ENCODE measurements around the gene KAT2A.

KAT2A gene

GRCh38 chr17:42112552-42113176, 8.5 kb downstream of the KAT2A start, which contains the start of gene DHX58:
DHX58 (minus strand) TSS chr17:42112714; CDS start chr17:42111892, 822 bp downstream.
- DNase-seq, result no peak

- DNase-seq, result no peak
Observed at GRCh38 chr17:42111871-42112551, 9.2 kb downstream of the KAT2A start.

- no peak for DNase-seq
Observed at GRCh38 chr17:42111265-42111636, 9.9 kb downstream of the KAT2A start.

GRCh38 chr17:42110301-42111264, 10.6 kb downstream of the KAT2A start:
- no peak for DNase-seq

- DNase-seq, result no peak
Observed at GRCh38 chr17:42109086-42109485, 12.1 kb downstream of the KAT2A start.

- peak; percentile 87 for DNase-seq
Observed at GRCh38 chr17:42107597-42108576, 13.3 kb downstream of the KAT2A start.

- DNase-seq, result no peak
Observed at GRCh38 chr17:42107124-42107523, 14.0 kb downstream of the KAT2A start.

GRCh38 chr17:42106009-42106408, 15.2 kb downstream of the KAT2A start:
- no peak for DNase-seq

- no peak for DNase-seq
Observed at GRCh38 chr17:42104264-42104663, 16.9 kb downstream of the KAT2A start.

GRCh38 chr17:42103221-42103954, 17.8 kb downstream of the KAT2A start:
- DNase-seq, result no peak

GRCh38 chr17:42101513-42102292, 19.5 kb downstream of the KAT2A start:
- peak; percentile 53 for DNase-seq

GRCh38 chr17:42098730-42099399, 22.3 kb downstream of the KAT2A start:
- peak; percentile 49 for DNase-seq

- DNase-seq, result no peak
Observed at GRCh38 chr17:42097691-42098631, 23.2 kb downstream of the KAT2A start, which contains the start of gene ZNF385C. ZNF385C (minus strand) TSS chr17:42098473; CDS start chr17:42063056, 35,417 bp downstream.

- no peak for DNase-seq
Observed at GRCh38 chr17:42096360-42097111, 24.6 kb downstream of the KAT2A start.

- no peak for DNase-seq
Observed at GRCh38 chr17:42094375-42095069, 26.6 kb downstream of the KAT2A start.

- DNase-seq, result no peak
Observed at GRCh38 chr17:42092939-42093338, 28.2 kb downstream of the KAT2A start.
